Liver (tissue), 9 donors: Measurements from ENCODE around the gene STX10. TPM values are rescaled to one million over a fixed set of nuclear protein-coding genes. Genes with fewer than 3 reads are reported as not detected.

Source experiments
- DNase-seq: peaks from one replicate; pipeline ENCODE4 v3.0.0-alpha.2; 2017; ENCODE audit warnings: low spot score
- H3K27ac ChIP-seq, 2 donors: one replicate each; pipeline ENCODE4 v1.7.0; 2013; ENCODE audit warnings: inconsistent platforms in 2 of 2, low read length in 2 of 2, control low read depth in 1 of 2, low read depth in 1 of 2, mild to moderate bottlenecking in 1 of 2
- H3K27me3 ChIP-seq, 4 donors: one replicate each; pipeline versions ENCODE4 v1.6.1 to v1.7.0; 2013; ENCODE audit warnings: low read length in 3 of 4, inconsistent platforms in 1 of 4, mild to moderate bottlenecking in 1 of 4, moderate library complexity in 1 of 4; ENCODE audit not compliant: control insufficient read depth in 4 of 4, insufficient read depth in 4 of 4
- H3K36me3 ChIP-seq, 4 donors: one replicate each; pipeline versions ENCODE4 v1.6.1 to v1.7.0; 2013; ENCODE audit warnings: low read length in 3 of 4, mild to moderate bottlenecking in 3 of 4, low read depth in 1 of 4, moderate library complexity in 1 of 4; ENCODE audit not compliant: control insufficient read depth in 4 of 4, insufficient read depth in 3 of 4
- H3K4me1 ChIP-seq, 4 donors: one replicate each; pipeline versions ENCODE4 v1.6.1 to v1.7.0; 2013; ENCODE audit warnings: low read length in 3 of 4, mild to moderate bottlenecking in 3 of 4, moderate library complexity in 1 of 4; ENCODE audit not compliant: control insufficient read depth in 4 of 4, insufficient read depth in 4 of 4
- H3K4me3 ChIP-seq, 3 donors: one replicate each; pipeline versions ENCODE4 v1.6.1 to v1.7.0; 2013; ENCODE audit warnings: low read length in 3 of 3, control low read depth in 1 of 3, low read depth in 1 of 3, mild to moderate bottlenecking in 1 of 3
- H3K9ac ChIP-seq, 2 donors: one replicate each; pipeline ENCODE4 v1.7.0; 2013; ENCODE audit warnings: low read length in 2 of 2, mild to moderate bottlenecking in 2 of 2, moderate library complexity in 2 of 2, control low read depth in 1 of 2, low read depth in 1 of 2
- H3K9me3 ChIP-seq, 4 donors: one replicate each; pipeline versions ENCODE4 v1.6.1 to v1.7.0; 2013; ENCODE audit warnings: low read length in 3 of 4; ENCODE audit not compliant: control insufficient read depth in 4 of 4
- EGR1 ChIP-seq, 2 donors: IDR thresholded peaks; 2 replicates each; pipeline ENCODE4 v1.6.1; 2016 to 2018; ENCODE audit warnings: antibody characterized with exemption in 2 of 2, low read depth in 2 of 2
- HNF4A ChIP-seq, 2 donors: conservative IDR thresholded peaks; 2 replicates each; pipeline ENCODE4 v1.6.1; 2016; ENCODE audit warnings: antibody characterized with exemption in 2 of 2, mild to moderate bottlenecking in 2 of 2
- HNF4G ChIP-seq: IDR thresholded peaks from 2 replicates; pipeline ENCODE4 v1.6.1; 2016; ENCODE audit warnings: antibody characterized with exemption
- NR2F2 ChIP-seq: IDR thresholded peaks from 2 replicates; pipeline ENCODE4 v1.6.1; 2016; ENCODE audit warnings: antibody characterized with exemption
- RAD21 ChIP-seq, 2 donors: IDR thresholded peaks; 2 replicates each; pipeline ENCODE4 v1.6.1; 2016; ENCODE audit warnings: antibody characterized with exemption in 2 of 2, mild to moderate bottlenecking in 2 of 2
- RXRA ChIP-seq, 2 donors: IDR thresholded peaks; 2 replicates each; pipeline ENCODE4 v1.6.1; 2017 to 2018; ENCODE audit warnings: antibody characterized with exemption in 2 of 2, mild to moderate bottlenecking in 1 of 2
- SP1 ChIP-seq: IDR thresholded peaks from 2 replicates; pipeline ENCODE4 v1.6.1; 2018; ENCODE audit warnings: antibody characterized with exemption, mild to moderate bottlenecking
- TAF1 ChIP-seq: conservative IDR thresholded peaks from 2 replicates; pipeline ENCODE4 v1.6.1; 2016; ENCODE audit warnings: antibody characterized with exemption, mild to moderate bottlenecking
- YY1 ChIP-seq: IDR thresholded peaks from 2 replicates; pipeline ENCODE4 v1.6.1; 2016; ENCODE audit warnings: antibody characterized with exemption, mild to moderate bottlenecking
- whole genome bisulfite sequencing: extraction: QIAGEN DNeasy Blood & Tissue Kit; methylation state at CpG from one replicate; pipeline ENCODE4 v1.1.7; 2013; 5-methylcytosine and 5-hydroxymethylcytosine counted together
- polyA plus RNA-seq, 2 donors: library from polyadenylated mRNA; stranded (reverse) in 1 of 2; unstranded in 1 of 2; fragments of 200-250 nt in 1 of 2; fragments of >200 nt in 1 of 2; fragmentation: Nextera tagmentation in 1 of 2; extraction: Ambion mirVana in 1 of 2; gene quantifications; one replicate each; pipeline versions ENCODE4 v1.2.1 to v1.2.3, GENCODE V29; 2013 to 2015
- total RNA-seq, 2 donors: library from RNA; depleted of rRNA; stranded (reverse); fragments of >200 nt; gene quantifications; one replicate each; pipeline ENCODE4 v1.2.3, GENCODE V29; 2014
- TF ChIP-seq, protein P1 (sequence below): IDR thresholded peaks from 2 replicates; pipeline ENCODE4 v1.6.1; 2016; ENCODE audit warnings: antibody characterized with exemption, mild to moderate bottlenecking
- TF ChIP-seq, protein P2 (sequence below): fragments of 150-350 bp; IDR thresholded peaks from 2 replicates; pipeline ENCODE4 v1.5.1; 2017; ENCODE audit warnings: improper control_type of control experiment, low read depth, low read length; ENCODE audit not compliant: missing input control
- donor health status: healthy.
- donor health status: healthy.
- donor health status: healthy.
- donor health status: healthy.
- donor health status: healthy.

The STX10 gene
- total and polyA plus RNA-seq, 4 donors = 15.7 to 32.7 (median 21.2) TPM

DNA sequence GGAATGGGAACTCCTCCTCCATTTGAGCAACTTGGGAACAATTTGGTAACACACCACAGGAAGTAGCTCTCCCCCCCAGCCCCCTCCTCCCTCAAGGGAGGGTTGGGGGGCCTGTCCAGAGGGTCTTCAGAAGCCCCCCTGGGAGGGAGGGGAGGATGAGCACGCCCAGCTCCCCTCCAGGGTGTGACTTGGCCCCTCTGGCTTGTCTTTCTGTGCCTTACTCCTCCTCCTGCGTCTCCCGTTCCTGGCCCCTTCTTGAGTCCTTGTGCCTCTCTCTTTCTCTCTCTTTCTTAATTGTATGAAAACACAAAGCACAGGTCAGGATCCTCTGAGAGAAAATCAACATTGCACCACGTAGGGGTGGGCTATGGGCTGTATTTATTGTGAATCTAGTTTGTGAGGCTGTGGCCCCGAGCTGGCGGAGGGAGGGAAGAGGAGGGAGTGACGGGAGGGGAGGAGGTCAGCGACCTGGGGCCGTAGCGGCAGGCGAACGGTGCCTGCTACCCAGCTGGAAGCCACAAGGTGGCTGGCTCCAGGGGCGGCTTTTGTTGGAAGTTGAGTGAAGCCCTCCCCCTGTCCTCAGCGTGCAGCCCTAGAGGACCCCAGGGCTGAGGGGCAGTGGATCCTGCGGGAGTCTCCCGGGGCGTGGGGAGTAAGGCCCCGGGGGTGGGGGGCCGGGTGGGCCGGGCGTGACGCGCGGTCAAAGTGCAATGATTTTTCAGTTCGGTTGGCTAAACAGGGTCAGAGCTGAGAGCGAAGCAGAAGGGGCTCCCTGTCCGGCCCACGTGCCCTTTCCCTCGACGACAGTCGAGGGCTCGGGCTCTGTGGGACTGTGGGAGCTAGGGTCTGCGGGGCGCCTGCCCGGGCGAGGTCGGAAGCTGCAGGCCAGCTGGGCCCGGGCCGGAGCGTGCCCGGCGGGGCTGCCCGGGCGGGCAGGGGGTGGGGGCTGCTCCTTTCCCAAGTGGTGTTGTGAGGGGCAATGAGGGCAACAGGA lies 53.9 kb downstream of the STX10 start:
- peak overlapping the region in 1 of 3 donors; percentile 11 for H3K4me3 ChIP-seq
- no peak overlapping the region for H3K9ac ChIP-seq
- peak overlapping the region; percentile 19 to 50 for H3K27ac ChIP-seq
- H3K9me3 ChIP-seq = no peaks in the 10 kb centered on the region
- H3K36me3 ChIP-seq = peaks cover 0 to 6% (median 2%) of the 10 kb centered on the region in 4 donors
- H3K4me1 ChIP-seq = peaks cover 23 to 43% (median 27%) of the 10 kb centered on the region in 4 donors
- no peaks in the 10 kb centered on the region for H3K27me3 ChIP-seq
- TF ChIP-seq, protein P1, sequence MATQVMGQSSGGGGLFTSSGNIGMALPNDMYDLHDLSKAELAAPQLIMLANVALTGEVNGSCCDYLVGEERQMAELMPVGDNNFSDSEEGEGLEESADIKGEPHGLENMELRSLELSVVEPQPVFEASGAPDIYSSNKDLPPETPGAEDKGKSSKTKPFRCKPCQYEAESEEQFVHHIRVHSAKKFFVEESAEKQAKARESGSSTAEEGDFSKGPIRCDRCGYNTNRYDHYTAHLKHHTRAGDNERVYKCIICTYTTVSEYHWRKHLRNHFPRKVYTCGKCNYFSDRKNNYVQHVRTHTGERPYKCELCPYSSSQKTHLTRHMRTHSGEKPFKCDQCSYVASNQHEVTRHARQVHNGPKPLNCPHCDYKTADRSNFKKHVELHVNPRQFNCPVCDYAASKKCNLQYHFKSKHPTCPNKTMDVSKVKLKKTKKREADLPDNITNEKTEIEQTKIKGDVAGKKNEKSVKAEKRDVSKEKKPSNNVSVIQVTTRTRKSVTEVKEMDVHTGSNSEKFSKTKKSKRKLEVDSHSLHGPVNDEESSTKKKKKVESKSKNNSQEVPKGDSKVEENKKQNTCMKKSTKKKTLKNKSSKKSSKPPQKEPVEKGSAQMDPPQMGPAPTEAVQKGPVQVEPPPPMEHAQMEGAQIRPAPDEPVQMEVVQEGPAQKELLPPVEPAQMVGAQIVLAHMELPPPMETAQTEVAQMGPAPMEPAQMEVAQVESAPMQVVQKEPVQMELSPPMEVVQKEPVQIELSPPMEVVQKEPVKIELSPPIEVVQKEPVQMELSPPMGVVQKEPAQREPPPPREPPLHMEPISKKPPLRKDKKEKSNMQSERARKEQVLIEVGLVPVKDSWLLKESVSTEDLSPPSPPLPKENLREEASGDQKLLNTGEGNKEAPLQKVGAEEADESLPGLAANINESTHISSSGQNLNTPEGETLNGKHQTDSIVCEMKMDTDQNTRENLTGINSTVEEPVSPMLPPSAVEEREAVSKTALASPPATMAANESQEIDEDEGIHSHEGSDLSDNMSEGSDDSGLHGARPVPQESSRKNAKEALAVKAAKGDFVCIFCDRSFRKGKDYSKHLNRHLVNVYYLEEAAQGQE = no peak
- peak; percentile 16 to 67 for TF ChIP-seq RAD21 (IDR thresholded peaks at IDR 0.05)
- TF ChIP-seq RXRA (IDR thresholded peaks at IDR 0.05) = peak; percentile 68 to 78
- TF ChIP-seq, protein P2, sequence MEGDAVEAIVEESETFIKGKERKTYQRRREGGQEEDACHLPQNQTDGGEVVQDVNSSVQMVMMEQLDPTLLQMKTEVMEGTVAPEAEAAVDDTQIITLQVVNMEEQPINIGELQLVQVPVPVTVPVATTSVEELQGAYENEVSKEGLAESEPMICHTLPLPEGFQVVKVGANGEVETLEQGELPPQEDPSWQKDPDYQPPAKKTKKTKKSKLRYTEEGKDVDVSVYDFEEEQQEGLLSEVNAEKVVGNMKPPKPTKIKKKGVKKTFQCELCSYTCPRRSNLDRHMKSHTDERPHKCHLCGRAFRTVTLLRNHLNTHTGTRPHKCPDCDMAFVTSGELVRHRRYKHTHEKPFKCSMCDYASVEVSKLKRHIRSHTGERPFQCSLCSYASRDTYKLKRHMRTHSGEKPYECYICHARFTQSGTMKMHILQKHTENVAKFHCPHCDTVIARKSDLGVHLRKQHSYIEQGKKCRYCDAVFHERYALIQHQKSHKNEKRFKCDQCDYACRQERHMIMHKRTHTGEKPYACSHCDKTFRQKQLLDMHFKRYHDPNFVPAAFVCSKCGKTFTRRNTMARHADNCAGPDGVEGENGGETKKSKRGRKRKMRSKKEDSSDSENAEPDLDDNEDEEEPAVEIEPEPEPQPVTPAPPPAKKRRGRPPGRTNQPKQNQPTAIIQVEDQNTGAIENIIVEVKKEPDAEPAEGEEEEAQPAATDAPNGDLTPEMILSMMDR = peak; percentile 42
- TF ChIP-seq HNF4A (conservative IDR thresholded peaks at IDR 0.05) = peak in 1 of 2 donors; percentile 23
- TF ChIP-seq HNF4G = peak; percentile 11
- peak; percentile 72 for DNase-seq
- WGBS = 32% methylated on average over 44 of the region's 44 CpGs

DNA sequence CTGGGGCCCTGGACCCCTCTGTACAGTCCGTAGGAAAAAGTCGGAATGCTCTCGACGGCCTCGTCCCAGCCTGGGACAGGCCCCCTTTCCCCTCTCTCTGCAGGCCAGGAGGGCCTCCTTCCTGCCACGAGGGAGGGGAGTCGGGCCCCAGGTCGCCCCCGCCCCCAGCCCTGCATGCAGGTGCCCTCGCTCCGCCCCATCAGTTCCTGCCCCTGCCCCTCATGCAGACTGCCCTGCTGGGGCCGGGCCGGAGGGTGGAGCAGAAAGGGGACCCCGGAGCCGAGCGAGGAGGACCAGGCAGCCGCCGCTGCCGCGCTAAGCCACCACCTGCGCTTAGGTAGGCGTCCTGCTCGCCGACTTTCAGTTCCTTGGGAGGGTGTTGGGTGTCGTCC lies 54.8 kb downstream of the STX10 start:
- DNase-seq = no peak
- TF ChIP-seq TAF1 (no peak), HNF4G (no peak), RAD21 (IDR thresholded peaks at IDR 0.05) (no peak), NR2F2 (no peak), EGR1 (IDR thresholded peaks at IDR 0.05; ENCODE audit: low read depth in 2 of 2) (no peak), SP1 (no peak), YY1 (no peak)
- TF ChIP-seq, protein P1 = no peak
- Histone ChIP-seq H3K9ac (no peak overlapping the region), H3K9me3 (no peaks in the 10 kb centered on the region), H3K27ac (no peak overlapping the region), H3K4me1 (peaks cover 23 to 48% (median 31%) of the 10 kb centered on the region in 4 donors), H3K27me3 (no peaks in the 10 kb centered on the region), H3K4me3 (no peak overlapping the region), H3K36me3 (peaks cover 0 to 6% (median 2%) of the 10 kb centered on the region in 4 donors)
- 83% methylated on average over 25 of the region's 25 CpGs for WGBS
